ENCODE measurements around the gene DTNA. TPM values are rescaled to one million over a fixed set of nuclear protein-coding genes. Genes with fewer than 3 reads are reported as not detected.

The DTNA gene
- total RNA-seq, 1 donor from 2014 or later: 21.0 TPM

- Histone ChIP-seq H3K36me3 (no peaks in the 10 kb centered on the region), H3K27ac (no peak overlapping the region), H3K4me3 (no peak overlapping the region), H3K4me1 (no peaks in the 10 kb centered on the region), H3K9me3 (no peaks in the 10 kb centered on the region), H3K27me3 (ENCODE audit: low read depth) (no peaks in the 10 kb centered on the region)
- intact Hi-C loops (cut with DNase I): no loop called here
- no peak for ATAC-seq
- no peak for DNase-seq
- no peak for TF ChIP-seq CTCF (IDR thresholded peaks at IDR 0.05)
Measured at GRCh38 chr18:34817636-34818035, 107.5 kb downstream of the DTNA start.

GRCh38 chr18:34818064-34818463, 108.0 kb downstream of the DTNA start:
- DNase-seq (no peak), ATAC-seq (no peak)
- Histone ChIP-seq H3K27ac (no peak overlapping the region), H3K9me3 (no peaks in the 10 kb centered on the region), H3K4me1 (no peaks in the 10 kb centered on the region), H3K36me3 (no peaks in the 10 kb centered on the region), H3K4me3 (no peak overlapping the region), H3K27me3 (ENCODE audit: low read depth) (no peaks in the 10 kb centered on the region)
- TF ChIP-seq CTCF (IDR thresholded peaks at IDR 0.05): no peak
- intact Hi-C loops (cut with DNase I): no loop called here

GRCh38 chr18:34820360-34821065, 110.4 kb downstream of the DTNA start:
- no peaks in the 10 kb centered on the region for H3K4me1 ChIP-seq
- intact Hi-C loops (cut with DNase I): no loop called here
- TF ChIP-seq CTCF (IDR thresholded peaks at IDR 0.05): no peak
- ATAC-seq (no peak), DNase-seq (no peak)
- no peak overlapping the region for H3K27ac ChIP-seq
- H3K9me3 ChIP-seq: no peaks in the 10 kb centered on the region
- H3K27me3 ChIP-seq (ENCODE audit: low read depth): no peaks in the 10 kb centered on the region
- no peak overlapping the region for H3K4me3 ChIP-seq
- H3K36me3 ChIP-seq: no peaks in the 10 kb centered on the region

GRCh38 chr18:34821669-34822210, 111.6 kb downstream of the DTNA start:
- no peak for ATAC-seq
- no peak for DNase-seq
- no peaks in the 10 kb centered on the region for H3K9me3 ChIP-seq
- H3K27me3 ChIP-seq (ENCODE audit: low read depth): no peaks in the 10 kb centered on the region
- no peaks in the 10 kb centered on the region for H3K36me3 ChIP-seq
- TF ChIP-seq CTCF (IDR thresholded peaks at IDR 0.05): no peak
- no peak overlapping the region for H3K27ac ChIP-seq
- intact Hi-C loops (cut with DNase I): no loop called here
- no peaks in the 10 kb centered on the region for H3K4me1 ChIP-seq
- H3K4me3 ChIP-seq: no peak overlapping the region

GRCh38 chr18:34828093-34828492, 118.0 kb downstream of the DTNA start:
- intact Hi-C loops (cut with DNase I): no loop called here

More at GRCh38 chr18:34828093-34828492, 118.0 kb downstream of the DTNA start:
- no peak for TF ChIP-seq CTCF (IDR thresholded peaks at IDR 0.05)
- Histone ChIP-seq H3K27ac (no peak overlapping the region), H3K36me3 (no peaks in the 10 kb centered on the region), H3K27me3 (ENCODE audit: low read depth) (no peaks in the 10 kb centered on the region), H3K9me3 (no peaks in the 10 kb centered on the region), H3K4me3 (no peak overlapping the region), H3K4me1 (no peaks in the 10 kb centered on the region)
- no peak for DNase-seq
- no peak for ATAC-seq
